ENCODE measurements around the gene INSYN2B.

- TF ChIP-seq CTCF (IDR thresholded peaks at IDR 0.05) (no peak), POLR2A (IDR thresholded peaks at IDR 0.05) (no peak)
Observed at GRCh38 chr5:169970911-169971765, 9.2 kb downstream of the INSYN2B start.

All from thyroid gland (tissue), 4 donors.